Dendritic cell treated with granulocyte-macrophage colony-stimulating factor and Interleukin-4, amounts not matched to agents 40 ng/mL and 50 ng/mL, for 4 days (primary cell): ENCODE measurements around the gene FGFBP3.

Experiments
- H3K27ac Mint-ChIP-seq: one replicate; pipeline ENCODE4 v1.8.0; 2022; ENCODE audit warnings: mild to moderate bottlenecking, mixed read lengths
- H3K27me3 Mint-ChIP-seq: one replicate; pipeline ENCODE4 v1.8.0; 2022; ENCODE audit warnings: mild to moderate bottlenecking, mixed read lengths
- H3K36me3 Mint-ChIP-seq: one replicate; pipeline ENCODE4 v1.8.0; 2022; ENCODE audit warnings: low read depth, mixed read lengths
- H3K4me1 Mint-ChIP-seq: one replicate; pipeline ENCODE4 v1.8.0; 2022; ENCODE audit warnings: low read depth, mixed read lengths
- H3K4me3 Mint-ChIP-seq: one replicate; pipeline ENCODE4 v1.8.0; 2022; ENCODE audit warnings: mild to moderate bottlenecking, moderate library complexity, mixed read lengths
- H3K9me3 Mint-ChIP-seq: one replicate; pipeline ENCODE4 v1.8.0; 2022; ENCODE audit warnings: mixed read lengths
- intact Hi-C: fragments of 100-400 bp; cut with micrococcal nuclease; formaldehyde crosslinking; loops from one replicate; pipeline ENCODE4 v1.15.0; 2022

FGFBP3 gene

GRCh38 chr10:91856637-91857036, 52.6 kb downstream of the FGFBP3 start:
- no peak overlapping the region for H3K4me3 Mint-ChIP-seq
- no peaks in the 10 kb centered on the region for H3K4me1 Mint-ChIP-seq
- H3K36me3 Mint-ChIP-seq: peaks cover 87% of the 10 kb centered on the region
- intact Hi-C loops: loop anchor here (5.0 kb wide), 1 partner anchor 56 kb away; no protein-coding TSS in a partner anchor
- H3K27me3 Mint-ChIP-seq: no peaks in the 10 kb centered on the region
- no peaks in the 10 kb centered on the region for H3K9me3 Mint-ChIP-seq
- no peak overlapping the region for H3K27ac Mint-ChIP-seq
